ENCODE data around the gene TMEM234.

- TF ChIP-seq CTCF (IDR thresholded peaks at IDR 0.05) (no peak), POLR2A (IDR thresholded peaks at IDR 0.05) (no peak), EP300 (IDR thresholded peaks at IDR 0.05) (no peak), POLR2AphosphoS5 (IDR thresholded peaks at IDR 0.05) (no peak)
Measured at GRCh38 chr1:32224285-32224684, 2.1 kb upstream of the TMEM234 start.
